HL-60 (cell line): ENCODE results near the gene CEP44.
"Not testable (repeated sequence)": the region's sequence is repeated elsewhere in the genome, so short reads cannot be mapped to it uniquely, and the experiment has no call there.

Experiments
- DNase-seq, 2 experiments: peaks; one replicate each; pipeline ENCODE4 v3.0.0-alpha.2; 2010 to 2020; ENCODE audit warnings: low read depth in 1 of 2, low spot score in 1 of 2
- H3K27ac ChIP-seq: fragments of 250-450 bp; sonication (Bioruptor Pico); replicated peaks from 2 replicates; pipeline ENCODE4 v1.5.1; 2020; ENCODE audit warnings: mild to moderate bottlenecking, moderate library complexity
- H3K27me3 ChIP-seq: fragments of 250-450 bp; sonication (Bioruptor Pico); 2 replicates; pipeline ENCODE4 v1.5.1; 2021; ENCODE audit warnings: mild to moderate bottlenecking, moderate library complexity; ENCODE audit not compliant: insufficient read depth, poor library complexity, severe bottlenecking
- H3K4me3 ChIP-seq: replicated peaks from 2 replicates; pipeline ENCODE4 v1.5.1; 2011; ENCODE audit warnings: mild to moderate bottlenecking, control low read depth, low read length; ENCODE audit not compliant: insufficient read depth
- CTCF ChIP-seq: IDR thresholded peaks from one replicate; pipeline ENCODE4 v1.5.1; 2011; ENCODE audit warnings: low read length, control low read depth, inconsistent platforms; ENCODE audit not compliant: insufficient read depth
- GABPA ChIP-seq: IDR thresholded peaks from 2 replicates; pipeline ENCODE4 v1.6.1; 2012; ENCODE audit warnings: low read depth
- POLR2AphosphoS5 ChIP-seq: IDR thresholded peaks from 2 replicates; pipeline ENCODE4 v1.6.1; 2012; ENCODE audit warnings: low read depth
- REST ChIP-seq: IDR thresholded peaks from 2 replicates; pipeline ENCODE4 v1.6.1; 2012; ENCODE audit warnings: low read depth; ENCODE audit not compliant: insufficient replicate concordance
- SPI1 ChIP-seq: IDR thresholded peaks from 2 replicates; pipeline ENCODE4 v1.6.1; 2012; ENCODE audit warnings: low read depth, mild to moderate bottlenecking, borderline replicate concordance

Gene CEP44

GRCh38 chr4:174256277-174256713, 27.4 kb upstream of the CEP44 start:
- Histone ChIP-seq H3K27ac (no peak overlapping the region), H3K4me3 (no peak overlapping the region), H3K27me3 (no peaks in the 10 kb centered on the region)
- DNase-seq = no peak
- TF ChIP-seq SPI1 (no peak), CTCF (no peak), REST (no peak), GABPA (no peak), POLR2AphosphoS5 (no peak)

- Histone ChIP-seq H3K4me3 (no peak overlapping the region), H3K27me3 (no peaks in the 10 kb centered on the region), H3K27ac (no peak overlapping the region)
- TF ChIP-seq CTCF (no peak), GABPA (no peak), POLR2AphosphoS5 (no peak), REST (no peak), SPI1 (no peak)
- DNase-seq = no peak
These were observed 24.1 kb upstream of the CEP44 start for GRCh38 chr4:174259580-174259979.

GRCh38 chr4:174260099-174260498, 23.6 kb upstream of the CEP44 start:
- DNase-seq = no peak
- Histone ChIP-seq H3K4me3 (no peak overlapping the region), H3K27me3 (no peaks in the 10 kb centered on the region), H3K27ac (no peak overlapping the region)
- TF ChIP-seq CTCF (no peak), POLR2AphosphoS5 (no peak), SPI1 (no peak), REST (no peak), GABPA (no peak)

- not testable (repeated sequence) for H3K27ac ChIP-seq, H3K4me3 ChIP-seq, H3K27me3 ChIP-seq, DNase-seq
These were observed 22.3 kb upstream of the CEP44 start for GRCh38 chr4:174261432-174261831.
